ENCODE measurements around the gene SOS2. TPM values are rescaled to one million over a fixed set of nuclear protein-coding genes. Genes with fewer than 3 reads are reported as not detected.

SOS2 gene
- total and polyA plus RNA-seq, 2 of the 8 experiments (the other 6 are each of a cell fraction or from before 2014, with no cell fraction given), result 2.8 to 12.7 TPM

DNA sequence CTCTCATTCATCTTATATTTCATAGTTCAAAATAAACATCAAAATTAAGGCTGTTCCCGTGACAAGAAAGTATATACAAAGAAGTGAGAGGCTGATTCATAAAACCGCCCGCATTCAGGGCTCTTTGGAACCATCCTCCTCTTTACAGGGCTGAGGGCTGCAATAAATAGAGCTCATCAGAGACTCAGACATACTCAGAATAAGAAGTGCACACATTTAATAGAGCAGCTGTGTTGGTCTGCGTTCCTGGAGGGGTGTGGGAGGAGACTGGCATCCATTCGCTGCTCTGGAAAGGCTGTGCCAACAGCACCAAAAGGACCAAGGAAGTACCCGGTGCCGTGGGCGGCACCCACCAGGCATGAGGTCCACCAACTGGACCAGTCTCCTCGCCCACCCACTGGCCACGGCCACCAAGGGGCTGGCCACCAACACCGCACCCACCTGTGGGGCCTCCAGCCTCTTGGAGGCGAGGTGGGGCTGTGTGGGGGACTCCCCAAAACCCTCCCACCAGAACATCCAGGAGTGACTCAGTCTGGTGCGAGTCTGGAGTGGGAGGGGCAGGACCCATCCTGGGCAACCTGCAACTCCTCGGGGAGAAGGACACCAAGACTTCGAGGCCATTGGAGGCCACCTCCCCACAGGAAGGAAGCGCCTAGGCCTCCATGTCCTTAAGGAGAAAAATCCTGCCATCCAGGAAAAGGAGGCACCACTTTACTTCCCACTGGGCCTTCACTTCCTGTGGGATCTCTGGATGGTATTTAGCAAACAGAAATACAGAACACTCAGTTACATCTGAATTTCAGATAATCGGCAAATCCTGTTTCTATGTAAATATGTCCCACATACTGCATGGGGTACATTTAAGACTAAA is 147.7 kb downstream of the SOS2 start:
- WGBS, 2 experiments (ENCODE audit: extremely low coverage in 1 of 2, insufficient coverage in 1 of 2, insufficient read length in 1 of 2, insufficient replicate concordance in 2 of 2, low coverage in 1 of 2, low lambda C conversion rate in 2 of 2, missing lambda C conversion rate in 1 of 2), result 92% methylated on average over 17 of the region's 17 CpGs; no CpG with 5 or more reads in 1 of the 2 experiments
- POLR2A ChIA-PET (ENCODE audit: partially characterized antibody), result no interaction called here

More for the DNA sequence above, 147.7 kb downstream of the SOS2 start:
- H4K5ac ChIP-seq (ENCODE audit: insufficient read length, low read depth, low read length), result no peak overlapping the region
- no peak overlapping the region for H2BK15ac ChIP-seq (ENCODE audit: low read length)
- no peak overlapping the region for H2BK120ac ChIP-seq (replicated peaks; ENCODE audit: low read depth, low read length)
- no peak overlapping the region for H3K27ac ChIP-seq (ENCODE audit: low read depth, low read length)
- no peak overlapping the region for H3K4ac ChIP-seq (replicated peaks; ENCODE audit: insufficient read length, low read depth, low read length)
- H4K20me1 ChIP-seq (replicated peaks in 1 of 2; ENCODE audit: control insufficient read depth in 1 of 2, insufficient read depth in 2 of 2, low read length in 2 of 2), result no peaks in the 10 kb centered on the region
- no peaks in the 10 kb centered on the region for H3K79me2 ChIP-seq (ENCODE audit: control insufficient read depth in 1 of 2, insufficient read depth in 2 of 2, low read length in 2 of 2)
- H2BK12ac ChIP-seq (ENCODE audit: low read depth, low read length), result no peak overlapping the region
- no peak overlapping the region for H3K56ac ChIP-seq (replicated peaks; ENCODE audit: insufficient read length, low read depth, low read length)
- H3K4me2 ChIP-seq (ENCODE audit: insufficient read depth in 1 of 2, low read depth in 2 of 2, low read length in 2 of 2), result no peak overlapping the region
- FAIRE-seq (no peak), DNase-seq (ENCODE audit: low read depth in 1 of 2, low spot score in 2 of 2) (no peak)
- no peak overlapping the region; the same call in 1 of the 2 replicates for H4K8ac ChIP-seq (ENCODE audit: extremely low read depth, insufficient read depth, low read length)
- CTCF ChIA-PET (ENCODE audit: partially characterized antibody), result interaction anchor here (0.9 to 1.6 kb wide), 2 partner anchors 8 to 176 kb away, joined by 3 to 4 read pairs; no protein-coding TSS in a partner anchor
- no peak overlapping the region for H3K23ac ChIP-seq (ENCODE audit: insufficient read length)
- H3K4me1 ChIP-seq (replicated peaks in 1 of 4; ENCODE audit: control insufficient read depth in 3 of 4, insufficient read depth in 4 of 4, low read length in 3 of 4), result no peaks in the 10 kb centered on the region
- no peak overlapping the region for H2BK5ac ChIP-seq (ENCODE audit: low read depth, low read length)
- H3K79me1 ChIP-seq (ENCODE audit: low read depth, low read length), result no peaks in the 10 kb centered on the region
- H3K36me3 ChIP-seq (ENCODE audit: control insufficient read depth in 2 of 4, insufficient read depth in 4 of 4, low read length in 3 of 4), result no peaks in the 10 kb centered on the region
- no peak overlapping the region for H3K18ac ChIP-seq (ENCODE audit: extremely low read depth, low read length)
- H3K14ac ChIP-seq (ENCODE audit: insufficient read length), result no peak overlapping the region
- H3K9ac ChIP-seq (replicated peaks in 1 of 4; ENCODE audit: extremely low read depth in 1 of 4, low read depth in 3 of 4, low read length in 3 of 4), result no peak overlapping the region
- no peaks in the 10 kb centered on the region for H3K23me2 ChIP-seq (ENCODE audit: low read depth, low read length)
- H3K9me3 ChIP-seq (ENCODE audit: insufficient read depth in 2 of 2, low read depth in 1 of 2, low read length in 1 of 2), result no peaks in the 10 kb centered on the region
- H2BK20ac ChIP-seq (ENCODE audit: low read length), result no peak overlapping the region
- H3K4me3 ChIP-seq (ENCODE audit: extremely low read depth in 1 of 4, insufficient read depth in 2 of 4, low read depth in 3 of 4, low read length in 4 of 4), result no peak overlapping the region
- H3K27me3 ChIP-seq (replicated peaks in 1 of 4; ENCODE audit: control insufficient read depth in 3 of 4, extremely low read depth in 1 of 4, insufficient read depth in 3 of 4, low read length in 3 of 4), result no peaks in the 10 kb centered on the region
- no peak for TF ChIP-seq POU5F1 (IDR thresholded peaks at IDR 0.05; ENCODE audit: low read depth, low read length)
- no peak for TF ChIP-seq TBP (IDR thresholded peaks at IDR 0.05; ENCODE audit: low read depth, low read length)
- no peak overlapping the region for H2AFZ ChIP-seq (ENCODE audit: low read length)
- no peak overlapping the region for H4K91ac ChIP-seq (replicated peaks; ENCODE audit: insufficient read length, low read length)
- no peak overlapping the region for H2AK5ac ChIP-seq (ENCODE audit: low read depth, low read length)

Data from H1 (cell line).